Stimulated activated CD4-positive, alpha-beta T cell treated with anti-CD3 and anti-CD28 coated beads, Interleukin-4, amount 100 ng/mL, for 48 hours (primary cell): ENCODE data around the gene ZNF683.
A peak's percentile ranks its signal among the peaks of the same experiment; 100 is the strongest.

ENCODE experiments used
- DNase-seq, 2 donors: peaks; one replicate each; pipeline ENCODE4 v3.0.0-alpha.2; 2020; ENCODE audit warnings: low read depth in 2 of 2

ZNF683 gene

DNA sequence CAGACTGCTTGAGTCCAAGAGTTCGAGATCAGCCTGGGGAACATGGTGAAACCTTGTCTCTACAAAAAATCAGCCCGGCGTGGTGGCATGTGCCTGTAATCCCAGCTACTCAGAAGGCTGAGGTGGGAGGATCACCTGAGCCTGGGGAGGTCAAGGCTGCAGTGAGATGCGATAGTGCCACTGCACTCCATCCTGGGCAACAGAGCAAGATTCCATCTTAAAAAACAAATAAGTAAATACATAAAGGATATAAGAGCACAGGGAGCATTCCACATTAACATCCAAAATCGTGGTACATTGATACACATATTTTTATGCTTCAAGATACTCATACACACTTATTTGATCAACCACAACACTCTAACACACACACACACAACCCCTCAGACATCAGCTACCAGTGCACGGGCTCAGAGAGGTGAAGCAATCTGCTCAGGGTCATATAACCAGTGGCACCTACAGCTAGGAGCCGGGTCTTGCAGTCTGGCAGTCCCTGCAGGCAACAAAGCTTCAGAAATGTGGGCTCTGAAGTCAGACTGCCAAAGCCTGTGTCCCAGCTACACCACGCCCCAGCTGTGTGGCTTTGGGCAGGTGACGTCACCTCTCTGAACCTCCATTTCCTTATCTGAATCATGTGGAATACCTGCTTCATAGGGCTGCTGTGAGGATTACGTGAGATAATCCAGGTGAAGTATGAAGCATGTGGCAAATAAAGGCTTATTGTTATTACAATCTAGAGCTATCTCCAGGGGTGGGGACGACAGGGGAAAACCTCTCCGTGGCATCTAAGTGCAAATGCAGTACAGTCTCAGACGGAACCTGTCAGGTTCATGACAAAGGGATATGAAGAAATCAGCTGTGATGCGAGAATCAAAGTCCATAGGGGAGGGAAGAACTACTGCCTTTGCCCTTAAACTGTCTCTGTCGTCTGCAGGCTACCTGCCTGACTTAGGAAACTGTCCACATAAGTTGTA lies 13.9 kb downstream of the ZNF683 start:
- DNase-seq = peak; percentile 49 to 54

DNA sequence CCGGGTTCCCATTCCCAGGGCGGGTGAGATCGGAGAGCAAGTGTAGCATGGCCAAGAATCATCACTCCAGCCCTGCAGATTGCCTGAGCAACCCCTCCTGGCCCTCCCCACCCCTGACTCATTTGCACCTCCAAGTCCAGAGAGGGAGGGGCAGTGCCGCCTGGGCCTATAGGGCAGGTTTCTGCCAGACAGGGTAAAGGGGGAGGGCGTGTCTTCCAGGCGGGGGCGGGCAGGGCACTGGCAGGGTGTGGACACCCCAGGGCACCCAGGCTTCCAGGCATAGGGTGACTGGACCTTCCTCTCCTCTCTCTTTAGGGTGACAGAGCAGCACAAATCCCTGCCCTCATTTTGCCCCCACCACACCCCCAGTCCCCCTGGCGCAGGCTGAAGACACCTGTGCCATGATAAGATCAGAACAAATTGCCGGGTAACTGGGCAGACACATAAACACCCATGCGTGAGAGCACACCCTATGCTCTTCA lies 15.4 kb downstream of the ZNF683 start:
- no peak for DNase-seq

DNA sequence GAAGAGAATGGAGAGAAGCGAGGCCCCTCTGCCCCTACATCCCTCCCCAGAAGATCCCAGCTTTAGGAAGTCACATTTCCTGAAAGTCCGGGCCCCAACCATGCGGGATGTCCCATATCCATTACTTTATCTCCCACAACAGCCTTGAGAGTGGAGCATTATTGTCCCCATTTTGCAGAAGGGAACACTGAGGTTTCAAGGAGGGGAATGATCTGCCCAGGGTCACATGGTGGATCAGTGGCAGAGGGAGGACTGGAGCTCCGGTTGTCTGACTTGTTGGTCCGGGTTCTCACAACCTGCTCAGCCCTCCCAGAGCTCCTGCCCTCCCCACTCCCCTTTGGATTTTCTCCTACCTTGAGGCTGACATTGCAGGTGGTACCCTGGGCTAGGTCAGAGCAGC lies 16.4 kb downstream of the ZNF683 start:
- DNase-seq = no peak

DNA sequence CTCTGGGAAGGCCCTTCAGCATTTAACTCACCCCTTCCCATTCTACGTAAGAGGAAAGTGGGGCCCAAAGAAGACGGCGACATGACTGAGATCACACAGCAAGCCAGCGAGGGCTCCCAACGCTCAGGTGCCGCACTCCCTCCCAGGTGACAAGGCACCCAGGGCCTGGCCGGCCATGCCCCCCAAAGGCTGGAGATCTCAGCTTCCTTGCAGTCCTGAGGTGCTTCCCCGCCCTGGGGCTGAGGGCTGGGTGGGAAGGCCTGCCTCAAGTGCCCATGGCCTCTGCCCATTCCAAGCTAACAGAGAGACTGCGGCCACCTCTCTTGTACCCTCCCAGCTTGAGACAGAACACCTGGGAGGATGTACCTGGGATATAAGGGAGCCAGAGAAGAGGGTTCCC lies 17.6 kb downstream of the ZNF683 start:
- no peak for DNase-seq

- DNase-seq = no peak
Observed at GRCh38 chr1:26353976-26354820, 18.4 kb downstream of the ZNF683 start, which contains the start of gene CRYBG2. Gene CRYBG2, minus strand, starts transcription at chr1:26354130. Its CDS starts 7,473 bp downstream, at chr1:26346657.

GRCh38 chr1:26353210-26353859 lies 19.2 kb downstream of the ZNF683 start:
- DNase-seq = no peak

- no peak for DNase-seq
Observed at GRCh38 chr1:26352338-26352679, 20.2 kb downstream of the ZNF683 start.

GRCh38 chr1:26351590-26352337 lies 20.8 kb downstream of the ZNF683 start:
- DNase-seq = no peak

- DNase-seq = no peak
Observed at GRCh38 chr1:26350701-26351589, 21.6 kb downstream of the ZNF683 start.

- no peak for DNase-seq
Observed at GRCh38 chr1:26350343-26350700, 22.2 kb downstream of the ZNF683 start.

DNA sequence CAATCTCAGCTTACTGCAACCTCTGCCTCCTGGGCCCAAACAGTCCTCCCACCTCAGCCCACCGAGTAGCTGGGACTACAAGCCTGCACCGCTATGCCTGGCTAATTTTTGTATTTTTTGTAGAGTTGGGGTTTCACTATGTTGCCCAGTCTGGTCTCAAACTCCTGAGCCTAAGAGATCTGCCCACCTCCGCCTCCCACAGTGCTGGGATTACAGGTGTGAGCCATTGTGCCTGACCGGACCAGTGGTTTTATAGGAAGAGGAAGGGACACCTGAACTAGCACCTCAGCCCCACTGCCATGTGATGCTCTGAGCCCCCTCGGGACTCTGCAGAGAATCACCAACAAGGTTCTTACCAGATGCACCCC lies 22.7 kb downstream of the ZNF683 start:
- no peak for DNase-seq

DNA sequence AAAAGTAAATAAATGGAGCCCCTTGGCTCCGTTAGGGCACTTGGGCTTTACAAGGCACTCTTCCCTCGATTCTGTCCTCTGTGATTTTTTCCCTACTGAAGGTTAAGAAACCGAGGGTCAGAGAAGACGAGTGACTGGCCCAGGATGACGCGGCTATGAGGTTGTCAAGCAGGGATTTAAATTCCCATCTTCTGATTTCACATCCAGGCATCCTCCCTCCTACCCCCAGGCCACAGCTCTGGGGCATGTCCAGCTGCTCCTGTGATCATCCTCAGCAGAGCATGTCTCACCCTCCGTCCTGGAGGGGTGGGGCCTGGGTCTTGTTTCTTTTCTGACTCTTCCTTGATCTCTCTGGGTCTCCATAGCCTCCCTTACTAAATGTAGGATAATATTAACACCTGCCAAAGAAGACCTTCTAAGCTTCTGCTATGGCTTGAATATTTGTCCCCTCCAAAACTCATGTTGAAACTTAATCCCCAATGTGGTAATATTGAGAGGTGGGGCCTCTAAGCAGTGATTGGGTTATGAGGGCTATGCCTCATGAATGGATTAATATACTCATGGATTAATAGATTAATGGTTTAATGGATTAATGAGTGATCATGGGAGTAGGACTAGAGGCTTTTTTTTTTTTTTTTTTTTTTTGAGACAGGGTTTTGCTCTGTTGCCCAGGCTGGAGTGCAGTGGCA lies 23.2 kb downstream of the ZNF683 start:
- DNase-seq = no peak

GRCh38 chr1:26346274-26347033 lies 26.1 kb downstream of the ZNF683 start:
- DNase-seq = no peak

- no peak for DNase-seq
Observed at GRCh38 chr1:26345718-26346117, 26.8 kb downstream of the ZNF683 start.

DNA sequence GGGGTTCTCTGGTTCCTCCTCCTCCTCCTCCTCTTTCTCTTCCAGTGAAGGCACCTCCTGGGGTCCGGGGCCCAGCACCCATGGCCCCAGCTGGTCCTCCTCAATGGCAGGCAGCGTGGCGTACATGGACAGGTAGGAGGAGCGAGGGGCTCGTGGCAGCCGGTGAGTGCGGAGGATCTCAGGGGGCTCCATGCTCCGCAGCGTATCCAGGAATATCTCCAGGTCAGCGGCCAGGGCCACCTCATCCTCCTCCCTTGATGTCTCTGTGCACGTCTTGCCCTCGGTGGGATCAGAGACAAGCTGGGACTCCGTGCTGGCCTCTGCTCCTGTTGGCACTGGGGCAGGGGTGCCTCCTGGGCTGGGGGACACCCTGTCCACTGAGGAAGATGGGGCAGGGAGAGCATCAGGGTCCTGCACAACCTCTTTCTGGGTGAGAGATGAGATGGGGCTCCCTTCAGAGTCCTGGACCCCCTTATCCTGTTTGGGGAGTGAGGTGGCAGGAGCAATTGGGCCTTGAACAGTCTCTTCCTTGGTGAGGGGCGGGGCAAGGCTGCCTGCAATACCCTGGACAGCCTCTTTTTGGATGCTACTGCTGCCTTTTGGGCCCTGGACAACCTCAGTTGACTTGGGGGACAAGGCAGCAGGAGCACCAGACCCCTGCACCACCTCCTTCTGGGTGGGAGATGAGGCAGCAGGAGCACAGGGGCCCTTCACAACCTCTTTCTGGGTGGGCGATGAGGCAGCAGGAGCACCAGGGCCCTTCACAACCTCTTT lies 28.2 kb downstream of the ZNF683 start:
- DNase-seq = no peak

GRCh38 chr1:26340047-26340481 lies 32.5 kb downstream of the ZNF683 start:
- DNase-seq = no peak

GRCh38 chr1:26338670-26339069 lies 33.9 kb downstream of the ZNF683 start:
- DNase-seq = no peak

GRCh38 chr1:26337625-26338024 lies 34.9 kb downstream of the ZNF683 start:
- DNase-seq = no peak
